DOHH2 (cell line): ENCODE results near the gene DUSP10.

Experiments
- EZH2phosphoT487 ChIP-seq: fragments of 200-600 bp; sonication (generic); IDR thresholded peaks from 2 replicates; pipeline ENCODE4 v1.6.1; 2017; ENCODE audit warnings: borderline replicate concordance, mild to moderate bottlenecking, antibody characterized with exemption, low read length, moderate library complexity, mixed read lengths
- TF ChIP-seq, protein P1 (sequence below): fragments of 200-600 bp; sonication (generic); IDR thresholded peaks from one replicate; pipeline ENCODE4 v1.5.1; 2014; ENCODE audit warnings: antibody characterized with exemption, mild to moderate bottlenecking, low read depth, low read length; ENCODE audit not compliant: poor library complexity, severe bottlenecking

DNA sequence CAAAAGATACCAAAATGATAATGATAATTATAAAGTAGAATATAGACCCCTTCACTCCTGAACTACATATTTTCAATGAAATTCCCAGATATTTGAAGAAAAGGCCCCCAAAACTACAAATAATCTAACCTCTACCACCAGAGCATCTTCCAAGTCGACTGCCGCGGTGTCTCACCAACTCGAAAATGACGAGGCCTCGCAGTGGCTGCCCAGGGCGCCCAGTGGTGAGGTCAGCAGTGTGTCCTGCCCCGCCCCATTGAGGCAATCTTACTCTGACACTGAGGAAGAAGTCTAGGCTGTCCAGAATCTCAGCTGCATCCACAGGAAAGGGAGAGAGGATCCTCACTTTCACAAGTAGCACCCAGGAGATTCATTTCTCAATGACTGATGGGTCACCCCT, 5.2 kb downstream of the DUSP10 start:
- TF ChIP-seq, protein P1, sequence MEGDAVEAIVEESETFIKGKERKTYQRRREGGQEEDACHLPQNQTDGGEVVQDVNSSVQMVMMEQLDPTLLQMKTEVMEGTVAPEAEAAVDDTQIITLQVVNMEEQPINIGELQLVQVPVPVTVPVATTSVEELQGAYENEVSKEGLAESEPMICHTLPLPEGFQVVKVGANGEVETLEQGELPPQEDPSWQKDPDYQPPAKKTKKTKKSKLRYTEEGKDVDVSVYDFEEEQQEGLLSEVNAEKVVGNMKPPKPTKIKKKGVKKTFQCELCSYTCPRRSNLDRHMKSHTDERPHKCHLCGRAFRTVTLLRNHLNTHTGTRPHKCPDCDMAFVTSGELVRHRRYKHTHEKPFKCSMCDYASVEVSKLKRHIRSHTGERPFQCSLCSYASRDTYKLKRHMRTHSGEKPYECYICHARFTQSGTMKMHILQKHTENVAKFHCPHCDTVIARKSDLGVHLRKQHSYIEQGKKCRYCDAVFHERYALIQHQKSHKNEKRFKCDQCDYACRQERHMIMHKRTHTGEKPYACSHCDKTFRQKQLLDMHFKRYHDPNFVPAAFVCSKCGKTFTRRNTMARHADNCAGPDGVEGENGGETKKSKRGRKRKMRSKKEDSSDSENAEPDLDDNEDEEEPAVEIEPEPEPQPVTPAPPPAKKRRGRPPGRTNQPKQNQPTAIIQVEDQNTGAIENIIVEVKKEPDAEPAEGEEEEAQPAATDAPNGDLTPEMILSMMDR = no peak
- TF ChIP-seq EZH2phosphoT487 = no peak
